ENCODE measurements around the gene ATXN1. TPM values are rescaled to one million over a fixed set of nuclear protein-coding genes. Genes with fewer than 3 reads are reported as not detected.

ATXN1 gene
- polyA plus RNA-seq, 2 of the 4 experiments (the other 2 are of a cell fraction), result 2.9 to 8.3 TPM

- no peak for TF ChIP-seq GATA3 (IDR thresholded peaks at IDR 0.05; ENCODE audit: borderline replicate concordance)
- TF ChIP-seq FOSL2 (IDR thresholded peaks at IDR 0.05), result no peak
- TF ChIP-seq FOSL2 (CRISPR knock-in tag; IDR thresholded peaks at IDR 0.05), result no peak
- no peak for TF ChIP-seq KDM5A (IDR thresholded peaks at IDR 0.05)
- no peak for TF ChIP-seq E2F6 (IDR thresholded peaks at IDR 0.05; ENCODE audit: borderline replicate concordance, low read depth)
These were observed 165.6 kb downstream of the ATXN1 start (continued) for GRCh38 chr6:16595514-16596120.

- Histone ChIP-seq H3K4me2 (no peak overlapping the region), H3K4me3 (no peak overlapping the region), H3K9me3 (no peaks in the 10 kb centered on the region), H3K4me1 (no peaks in the 10 kb centered on the region), H3K27ac (no peak overlapping the region)
- TF ChIP-seq HDAC2 (IDR thresholded peaks at IDR 0.05), result no peak
- no peak for TF ChIP-seq JUN (IDR thresholded peaks at IDR 0.05)
- no peak for TF ChIP-seq CTCF (IDR thresholded peaks at IDR 0.05)
- TF ChIP-seq JUNB (IDR thresholded peaks at IDR 0.05), result no peak
- ChIA-PET CTCF (no interaction called here), POLR2A (no interaction called here)
- ATAC-seq (no peak), FAIRE-seq (no peak), DNase-seq (ENCODE audit: low read depth in 1 of 2, low spot score in 1 of 2) (no peak)
- 90% methylated on average over 5 of the region's 5 CpGs for WGBS (ENCODE audit: missing lambda C conversion rate)
These were observed 166.4 kb downstream of the ATXN1 start for GRCh38 chr6:16594849-16595248.

- no peaks in the 10 kb centered on the region for H3K9me3 ChIP-seq
- ChIA-PET POLR2A (no interaction called here), CTCF (interaction anchor here (1.1 kb wide), 1 partner anchor 13 kb away, joined by 3 read pairs; no protein-coding TSS in a partner anchor)
- no peak for ATAC-seq
- no peaks in the 10 kb centered on the region for H3K4me1 ChIP-seq
- FAIRE-seq, result no peak
- H3K4me3 ChIP-seq, result no peak overlapping the region
- 93% methylated on average over 12 of the region's 12 CpGs for WGBS (ENCODE audit: missing lambda C conversion rate)
- no peak for TF ChIP-seq RFX5 (IDR thresholded peaks at IDR 0.05)
- TF ChIP-seq KDM1A (IDR thresholded peaks at IDR 0.05; ENCODE audit: low read depth), result no peak
- TF ChIP-seq E2F6 (IDR thresholded peaks at IDR 0.05; ENCODE audit: borderline replicate concordance, low read depth), result no peak
- TF ChIP-seq EHF (CRISPR knock-in tag; IDR thresholded peaks at IDR 0.05), result no peak
- TF ChIP-seq BCL3 (IDR thresholded peaks at IDR 0.05), result no peak
- TF ChIP-seq USF2 (IDR thresholded peaks at IDR 0.05), result no peak
- no peak for TF ChIP-seq FOSL2 (IDR thresholded peaks at IDR 0.05)
- TF ChIP-seq FOSL2 (CRISPR knock-in tag; IDR thresholded peaks at IDR 0.05), result no peak
- TF ChIP-seq FOXS1 (CRISPR knock-in tag; IDR thresholded peaks at IDR 0.05), result no peak
- no peak overlapping the region for H3K4me2 ChIP-seq
- DNase-seq (ENCODE audit: low read depth in 1 of 2, low spot score in 1 of 2), result no peak
- no peak overlapping the region for H3K27ac ChIP-seq
These were observed 168.9 kb downstream of the ATXN1 start for GRCh38 chr6:16592223-16592911.
